NB4 (cell line): ENCODE results near the gene ARMC9.

Experiments used
- DNase-seq: peaks from one replicate; pipeline ENCODE4 v3.0.0; 2010; ENCODE audit warnings: low read depth
- H3K4me3 ChIP-seq: one replicate; pipeline ENCODE4 v1.5.1; 2011; ENCODE audit warnings: mild to moderate bottlenecking, low read depth, low read length, moderate library complexity
- CTCF ChIP-seq: IDR thresholded peaks from one replicate; pipeline ENCODE4 v1.5.1; 2012; ENCODE audit warnings: low read depth, low read length
- MAX ChIP-seq: IDR thresholded peaks from 2 replicates; pipeline ENCODE4 v1.6.1; 2011; ENCODE audit warnings: low read depth, low read length
- MYC ChIP-seq: IDR thresholded peaks from 2 replicates; pipeline ENCODE4 v1.6.1; 2011; ENCODE audit warnings: low read depth, low read length
- POLR2A ChIP-seq: IDR thresholded peaks from 2 replicates; pipeline ENCODE4 v1.6.1; 2011; ENCODE audit warnings: mild to moderate bottlenecking; ENCODE audit not compliant: insufficient read length; ENCODE audit errors: extremely low read depth

Gene ARMC9

GRCh38 chr2:231222318-231223000, 24.0 kb downstream of the ARMC9 start:
- H3K4me3 ChIP-seq: no peak overlapping the region
- DNase-seq: no peak

GRCh38 chr2:231223001-231223375, 24.6 kb downstream of the ARMC9 start:
- TF ChIP-seq MAX (no peak), CTCF (no peak), POLR2A (no peak), MYC (no peak)
- DNase-seq: no peak
- H3K4me3 ChIP-seq: no peak overlapping the region

More at GRCh38 chr2:231222318-231223000, 24.0 kb downstream of the ARMC9 start:
- TF ChIP-seq POLR2A: no peak
- TF ChIP-seq CTCF: no peak
- no peak for TF ChIP-seq MAX
- TF ChIP-seq MYC: no peak

- no peak for TF ChIP-seq MAX
- H3K4me3 ChIP-seq: no peak overlapping the region
- no peak for DNase-seq
Observed at GRCh38 chr2:231223458-231223976, 25.1 kb downstream of the ARMC9 start.

GRCh38 chr2:231227310-231228162, 29.1 kb downstream of the ARMC9 start:
- H3K4me3 ChIP-seq: no peak overlapping the region
- peak; percentile 90 for DNase-seq
- peak; percentile 72 for TF ChIP-seq MAX
- TF ChIP-seq MYC: peak; percentile 79
- TF ChIP-seq CTCF: peak; percentile 96
- TF ChIP-seq POLR2A: no peak

- H3K4me3 ChIP-seq: no peak overlapping the region
- TF ChIP-seq CTCF (no peak), MAX (no peak), MYC (no peak), POLR2A (no peak)
- peak; percentile 21 for DNase-seq
Observed at GRCh38 chr2:231228223-231228622, 29.8 kb downstream of the ARMC9 start.

GRCh38 chr2:231228974-231229529, 30.6 kb downstream of the ARMC9 start:
- H3K4me3 ChIP-seq: no peak overlapping the region
- TF ChIP-seq POLR2A: no peak
- TF ChIP-seq CTCF: no peak
- no peak for TF ChIP-seq MAX
- no peak for TF ChIP-seq MYC
- DNase-seq: no peak
